Right lobe of liver (tissue), 4 donors: Measurements from ENCODE around the gene CBX7.

Experiments used
- POLR2A ChIP-seq: fragments of 450-650 bp; IDR thresholded peaks from one replicate; pipeline ENCODE4 v1.6.1; 2017; ENCODE audit warnings: antibody characterized with exemption, mild to moderate bottlenecking
- TF ChIP-seq, protein P1 (sequence below), 4 donors: fragments of 200-600 bp in 3 of 4; fragments of 450-650 bp in 1 of 4; IDR thresholded peaks; one replicate each; pipeline versions ENCODE4 v1.5.1 to v1.8.0; 2016 to 2022; ENCODE audit warnings: antibody characterized with exemption in 4 of 4, mild to moderate bottlenecking in 2 of 4
- donor health status: DM: no; HTN: no; CAD: no.
- donor health status: DM: no; HTN: no; CAD: no.
- donor health status: DM: no; HTN: yes; CAD: no.

DNA sequence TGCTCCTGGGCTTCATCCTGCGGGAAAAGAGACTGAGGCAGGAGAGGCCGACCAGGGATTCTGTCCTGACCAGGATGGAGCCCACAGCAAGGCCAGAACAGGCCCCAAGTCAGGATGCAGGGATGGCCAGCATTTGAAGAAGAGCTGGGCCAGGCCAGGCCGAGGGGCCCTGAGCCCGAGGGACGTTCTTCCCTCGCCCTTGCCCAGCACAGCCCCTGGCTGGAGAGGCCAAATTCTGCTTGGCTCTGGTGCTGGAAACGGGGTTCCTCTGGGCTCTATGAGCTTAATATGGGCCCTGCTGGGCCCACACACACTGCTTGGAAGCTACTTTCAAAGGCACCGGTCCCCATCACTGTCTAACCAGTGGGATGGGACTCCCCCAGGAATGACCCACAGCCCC is 67.8 kb downstream of the CBX7 start:
- TF ChIP-seq, protein P1, sequence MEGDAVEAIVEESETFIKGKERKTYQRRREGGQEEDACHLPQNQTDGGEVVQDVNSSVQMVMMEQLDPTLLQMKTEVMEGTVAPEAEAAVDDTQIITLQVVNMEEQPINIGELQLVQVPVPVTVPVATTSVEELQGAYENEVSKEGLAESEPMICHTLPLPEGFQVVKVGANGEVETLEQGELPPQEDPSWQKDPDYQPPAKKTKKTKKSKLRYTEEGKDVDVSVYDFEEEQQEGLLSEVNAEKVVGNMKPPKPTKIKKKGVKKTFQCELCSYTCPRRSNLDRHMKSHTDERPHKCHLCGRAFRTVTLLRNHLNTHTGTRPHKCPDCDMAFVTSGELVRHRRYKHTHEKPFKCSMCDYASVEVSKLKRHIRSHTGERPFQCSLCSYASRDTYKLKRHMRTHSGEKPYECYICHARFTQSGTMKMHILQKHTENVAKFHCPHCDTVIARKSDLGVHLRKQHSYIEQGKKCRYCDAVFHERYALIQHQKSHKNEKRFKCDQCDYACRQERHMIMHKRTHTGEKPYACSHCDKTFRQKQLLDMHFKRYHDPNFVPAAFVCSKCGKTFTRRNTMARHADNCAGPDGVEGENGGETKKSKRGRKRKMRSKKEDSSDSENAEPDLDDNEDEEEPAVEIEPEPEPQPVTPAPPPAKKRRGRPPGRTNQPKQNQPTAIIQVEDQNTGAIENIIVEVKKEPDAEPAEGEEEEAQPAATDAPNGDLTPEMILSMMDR (IDR thresholded peaks at IDR 0.05) = no peak
- no peak for TF ChIP-seq POLR2A
